Osteocyte (in vitro differentiated cells): ENCODE data around the gene ASCL3. TPM values are rescaled to one million over a fixed set of nuclear protein-coding genes. Genes with fewer than 3 reads are reported as not detected.
"Not testable (repeated sequence)": the region's sequence is repeated elsewhere in the genome, so short reads cannot be mapped to it uniquely, and the experiment has no call there.

Experiments used
- DNase-seq: peaks from one replicate; pipeline ENCODE4 v3.0.0; 2021; ENCODE audit warnings: mixed read lengths; ENCODE audit not compliant: unreplicated experiment; ENCODE audit errors: extremely low spot score
- H3K27ac Mint-ChIP-seq: one replicate; pipeline ENCODE4 v1.8.0; 2021; ENCODE audit warnings: mild to moderate bottlenecking, mixed read lengths; ENCODE audit not compliant: unreplicated experiment
- H3K27me3 Mint-ChIP-seq: one replicate; pipeline ENCODE4 v1.8.0; 2021; ENCODE audit warnings: mixed read lengths; ENCODE audit not compliant: unreplicated experiment
- H3K36me3 Mint-ChIP-seq: one replicate; pipeline ENCODE4 v1.8.0; 2021; ENCODE audit warnings: mixed read lengths; ENCODE audit not compliant: unreplicated experiment
- H3K4me1 Mint-ChIP-seq: one replicate; pipeline ENCODE4 v1.8.0; 2021; ENCODE audit warnings: mixed read lengths; ENCODE audit not compliant: unreplicated experiment
- H3K4me3 Mint-ChIP-seq: one replicate; pipeline ENCODE4 v1.8.0; 2021; ENCODE audit warnings: mild to moderate bottlenecking, moderate library complexity, mixed read lengths; ENCODE audit not compliant: unreplicated experiment
- H3K9me3 Mint-ChIP-seq: one replicate; pipeline ENCODE4 v1.8.0; 2021; ENCODE audit warnings: mixed read lengths; ENCODE audit not compliant: unreplicated experiment
- CTCF ChIP-seq: fragments of 200-600 bp; sonication (generic); IDR thresholded peaks from 2 replicates; pipeline ENCODE4 v1.5.0; 2021; ENCODE audit warnings: antibody characterized with exemption, mild to moderate bottlenecking, moderate library complexity
- long read RNA-seq: library from polyadenylated mRNA; unstranded; transcript quantifications from one replicate; pipeline ENCODE4 v2.0.0, GENCODE V29; 2021
- total RNA-seq: library from RNA; stranded (reverse); gene quantifications from 2 replicates; pipeline ENCODE4 v1.2.1, GENCODE V29; 2021

ASCL3 gene, protein sequence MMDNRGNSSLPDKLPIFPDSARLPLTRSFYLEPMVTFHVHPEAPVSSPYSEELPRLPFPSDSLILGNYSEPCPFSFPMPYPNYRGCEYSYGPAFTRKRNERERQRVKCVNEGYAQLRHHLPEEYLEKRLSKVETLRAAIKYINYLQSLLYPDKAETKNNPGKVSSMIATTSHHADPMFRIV
- not detected in 2 replicates for total RNA-seq
- long read RNA-seq = 0 reads

DNA sequence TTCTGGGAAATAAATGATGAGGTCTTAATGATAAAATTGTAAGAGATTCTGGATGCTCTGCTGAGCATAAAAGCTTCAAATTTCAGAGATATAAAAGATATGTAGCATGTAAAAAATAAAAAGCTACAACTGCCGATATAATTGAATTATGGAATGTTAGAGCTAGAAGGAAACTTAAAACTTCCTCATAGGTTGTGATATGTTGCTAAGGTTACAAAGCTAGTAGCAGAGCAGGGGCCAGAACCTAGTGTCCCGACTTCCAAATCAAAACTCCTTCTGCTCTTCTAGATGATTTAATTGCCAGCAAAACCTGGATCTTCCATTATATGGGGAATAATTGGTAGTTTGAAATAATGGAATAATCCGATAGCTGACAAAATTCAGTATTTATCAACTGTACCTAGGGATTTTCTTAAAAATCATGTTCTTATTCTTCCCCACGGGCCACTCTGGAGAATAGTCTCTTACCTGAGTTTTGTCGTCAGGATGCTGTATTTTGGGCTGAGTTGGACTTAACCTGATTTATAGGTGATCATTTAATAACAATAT is at the start of gene ASCL3:
ASCL3 (minus strand) TSS at position 499 of the 549 bp plus-strand sequence. CDS start 4,855 bp downstream, outside the sequence.
- H3K27me3 Mint-ChIP-seq = peaks cover 4% of the 10 kb centered on the region
- H3K27ac Mint-ChIP-seq = no peak within 1 kb of the TSS
- TF ChIP-seq CTCF = no peak
- no peaks in the 10 kb centered on the region for H3K4me1 Mint-ChIP-seq
- DNase-seq = no peak
- no peak within 1 kb of the TSS for H3K4me3 Mint-ChIP-seq
- H3K36me3 Mint-ChIP-seq = peaks cover 7% of the 10 kb centered on the region
- no peaks in the 10 kb centered on the region for H3K9me3 Mint-ChIP-seq

DNA sequence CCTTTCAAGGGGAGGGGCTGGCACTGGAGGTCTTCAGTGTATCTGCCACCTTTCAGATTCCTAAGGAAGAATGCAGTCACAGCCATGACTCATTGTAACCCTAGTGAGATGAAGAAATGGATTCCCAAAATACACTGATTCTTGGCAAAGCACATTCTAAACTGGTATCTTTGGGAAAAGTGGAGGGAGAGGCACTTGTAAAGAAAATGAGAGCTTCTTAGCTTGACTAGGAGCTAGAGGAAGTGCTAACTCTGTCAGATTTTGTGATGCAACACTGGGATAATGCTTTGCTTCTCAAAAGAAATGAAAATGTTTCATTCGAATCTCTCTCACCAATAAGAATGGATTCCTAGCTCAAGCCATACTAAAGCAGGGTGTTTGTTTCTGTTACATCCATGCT is 46.6 kb upstream of the ASCL3 start:
- Mint-ChIP-seq H3K4me1 (peaks cover 2% of the 10 kb centered on the region), H3K27me3 (no peaks in the 10 kb centered on the region), H3K36me3 (no peaks in the 10 kb centered on the region), H3K9me3 (no peaks in the 10 kb centered on the region), H3K27ac (no peak overlapping the region), H3K4me3 (no peak overlapping the region)
- TF ChIP-seq CTCF = no peak
- no peak for DNase-seq

- no peak overlapping the region for H3K27ac Mint-ChIP-seq
- no peak for DNase-seq
- H3K9me3 Mint-ChIP-seq = no peaks in the 10 kb centered on the region
Measured at GRCh38 chr11:8988329-8989234, 45.8 kb upstream of the ASCL3 start.

GRCh38 chr11:8987446-8987845 is 44.6 kb upstream of the ASCL3 start:
- no peak for TF ChIP-seq CTCF
- no peak for DNase-seq
- Mint-ChIP-seq H3K27ac (no peak overlapping the region), H3K4me3 (no peak overlapping the region), H3K4me1 (peaks cover 2% of the 10 kb centered on the region), H3K36me3 (no peaks in the 10 kb centered on the region), H3K9me3 (no peaks in the 10 kb centered on the region), H3K27me3 (no peaks in the 10 kb centered on the region)

More at GRCh38 chr11:8988329-8989234, 45.8 kb upstream of the ASCL3 start:
- no peaks in the 10 kb centered on the region for H3K27me3 Mint-ChIP-seq
- H3K4me3 Mint-ChIP-seq = no peak overlapping the region
- no peak for TF ChIP-seq CTCF
- no peaks in the 10 kb centered on the region for H3K36me3 Mint-ChIP-seq
- H3K4me1 Mint-ChIP-seq = peaks cover 2% of the 10 kb centered on the region

- H3K36me3 Mint-ChIP-seq, H3K9me3 Mint-ChIP-seq, DNase-seq, H3K27me3 Mint-ChIP-seq, H3K4me3 Mint-ChIP-seq, H3K27ac Mint-ChIP-seq, H3K4me1 Mint-ChIP-seq: not testable (repeated sequence)
Measured at GRCh38 chr11:8986772-8987171, 44.0 kb upstream of the ASCL3 start.
